HUDEP-2 (cell line): ENCODE data around the gene PPP1R17.

Source experiments
- DNase-seq, 76 experiments: peaks; one replicate each; lab custom pipeline; 2025; ENCODE audit not compliant: unreplicated experiment in 76 of 76; lab: John Stamatoyannopoulos, UW

PPP1R17 gene

DNA sequence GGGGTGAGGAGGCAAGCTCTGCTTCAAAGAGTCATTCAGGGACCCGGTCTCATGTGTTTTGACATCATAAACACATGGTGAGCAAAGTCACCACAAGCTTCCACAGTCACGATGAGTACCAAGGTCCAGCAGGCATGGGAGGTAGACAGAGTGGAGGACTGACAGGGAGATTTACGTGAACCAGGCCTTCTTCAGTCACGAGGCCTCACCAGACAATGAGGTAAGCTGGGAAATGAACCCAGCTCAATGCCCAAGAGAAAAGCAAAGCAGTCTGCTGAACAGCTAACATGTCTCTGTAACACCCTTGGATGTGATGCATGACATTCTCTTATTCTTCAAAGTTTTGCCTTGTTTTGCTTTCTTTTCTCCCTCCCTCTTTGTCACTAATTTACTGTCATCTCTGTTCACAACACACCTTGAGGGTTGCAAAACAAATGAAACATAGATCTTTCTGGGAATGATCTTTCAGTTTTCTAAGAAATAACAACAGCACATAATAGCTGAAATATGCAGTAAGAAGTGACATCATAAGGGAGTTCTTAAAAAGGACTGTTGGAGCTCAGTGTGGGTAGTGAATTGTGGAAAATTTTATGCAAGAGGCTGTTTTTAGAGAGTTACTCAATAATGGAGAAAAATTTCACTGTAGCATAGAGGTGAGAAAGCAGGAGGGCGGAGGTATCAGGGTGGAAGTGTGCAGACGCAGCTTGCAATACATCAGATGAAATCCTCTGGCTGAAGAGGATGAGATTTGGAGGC lies 9.0 kb downstream of the PPP1R17 start:
- DNase-seq: no peak

DNA sequence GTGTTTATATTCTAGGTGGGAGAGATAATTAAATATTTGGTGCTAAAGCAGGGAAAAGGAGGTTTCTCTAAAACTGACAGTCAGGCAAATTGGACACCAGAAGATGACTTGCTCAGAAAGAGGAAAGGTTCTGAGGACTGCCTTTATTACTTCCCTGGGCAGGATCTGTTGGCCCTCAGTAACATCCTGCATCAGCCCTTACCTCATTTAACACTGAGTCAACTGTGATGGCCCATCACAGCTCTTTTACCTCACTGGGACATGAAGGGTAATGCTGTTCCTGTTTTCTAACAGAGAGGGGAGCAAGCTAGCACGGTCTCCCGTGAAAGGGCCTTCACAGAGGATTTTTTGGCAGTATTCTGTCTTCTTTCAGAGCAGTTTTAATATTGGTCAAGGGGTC lies 12.0 kb downstream of the PPP1R17 start:
- no peak for DNase-seq

DNA sequence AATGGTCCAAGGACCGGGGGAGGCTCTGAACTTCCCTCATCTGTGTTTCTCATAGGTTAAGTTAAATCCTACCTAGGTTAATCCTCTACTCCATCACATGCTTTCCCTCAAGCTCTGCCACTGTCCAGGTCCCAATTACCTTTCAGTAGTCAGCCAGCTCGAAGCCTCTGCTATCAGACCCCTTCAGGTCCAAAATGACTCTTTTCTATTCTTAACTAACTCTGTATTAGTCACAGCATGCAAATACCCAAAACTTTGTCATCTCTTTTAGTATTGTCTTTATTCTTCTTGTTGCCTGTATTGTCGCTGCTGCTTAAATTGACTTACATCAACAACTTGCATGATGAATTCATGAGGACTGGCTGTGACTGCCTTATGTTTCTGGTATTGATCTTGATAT lies 15.3 kb downstream of the PPP1R17 start:
- DNase-seq: no peak

DNA sequence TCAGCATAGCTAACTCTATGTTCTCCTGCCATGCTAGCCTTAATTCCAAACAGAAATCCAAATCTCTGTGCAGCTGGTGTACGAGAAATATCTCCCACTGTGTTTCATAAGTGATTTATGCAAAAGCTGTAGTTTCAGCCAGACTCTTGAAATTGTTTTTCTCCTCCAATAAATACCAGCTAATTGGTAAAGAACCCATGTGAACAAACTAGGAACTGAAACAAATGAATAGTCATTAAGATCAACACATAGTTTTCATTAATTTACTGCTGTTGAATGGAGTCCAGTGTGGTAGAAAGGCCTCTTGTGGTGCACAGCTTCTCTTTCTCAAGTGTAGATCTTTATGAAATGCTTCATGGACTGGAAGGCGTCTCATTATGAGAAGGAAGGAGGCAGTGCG lies 18.4 kb downstream of the PPP1R17 start:
- no peak for DNase-seq

DNA sequence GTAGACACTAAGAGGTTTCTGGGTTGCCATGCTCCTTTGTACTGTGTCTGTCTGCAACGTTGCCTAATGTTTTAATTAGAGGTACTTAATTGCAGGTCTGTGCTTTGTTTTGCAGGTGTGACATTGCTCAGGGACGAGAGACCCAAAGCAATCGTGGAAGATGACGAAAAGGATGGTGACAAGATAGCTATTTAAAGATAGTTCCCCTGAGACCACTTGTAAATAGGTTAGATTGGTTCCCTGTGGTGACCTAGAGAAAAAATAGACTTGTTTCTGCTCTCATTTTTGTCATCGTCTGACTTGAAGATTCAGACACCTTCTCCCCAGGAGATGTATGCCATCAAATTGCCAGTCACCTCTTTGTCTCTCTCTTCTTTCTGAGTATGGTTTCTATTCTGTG lies 20.1 kb downstream of the PPP1R17 start:
- no peak for DNase-seq

DNA sequence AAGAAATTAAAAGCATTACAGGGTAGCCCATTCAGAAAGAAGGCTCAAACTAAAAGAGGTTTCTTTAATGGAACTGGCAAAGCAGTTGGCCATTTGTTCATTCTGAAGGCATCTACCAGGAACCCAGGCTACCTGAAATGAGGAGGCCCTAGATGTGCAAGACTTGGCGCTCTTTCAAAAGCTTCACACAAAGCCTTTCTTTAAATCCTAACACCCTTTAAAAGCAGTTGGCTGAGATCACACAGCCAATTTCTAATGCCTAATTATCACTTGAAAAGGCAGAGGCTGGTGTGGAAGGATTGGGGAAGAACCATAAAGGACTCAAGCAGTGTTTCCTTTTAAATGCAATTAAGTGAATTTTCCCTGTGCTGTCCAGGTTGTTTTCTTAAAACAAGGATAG lies 23.2 kb downstream of the PPP1R17 start:
- no peak for DNase-seq

DNA sequence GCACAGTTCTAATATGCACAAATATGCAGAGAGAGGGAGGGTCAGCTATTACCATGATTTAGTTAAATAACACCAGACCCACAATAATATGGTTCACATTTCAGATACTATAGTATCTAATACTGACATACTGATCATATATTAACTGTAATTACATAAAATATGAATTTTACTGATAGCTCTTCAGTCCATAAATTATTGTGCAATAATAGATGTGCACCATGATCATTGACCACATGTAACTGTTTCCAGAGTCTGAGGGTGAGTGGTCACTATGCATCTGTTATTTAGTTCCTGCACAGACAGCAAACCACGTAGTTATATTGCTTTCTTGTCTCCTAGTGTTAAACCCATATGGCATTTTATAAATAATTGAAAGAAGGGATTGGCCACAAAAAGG lies 29.3 kb downstream of the PPP1R17 start:
- no peak for DNase-seq

DNA sequence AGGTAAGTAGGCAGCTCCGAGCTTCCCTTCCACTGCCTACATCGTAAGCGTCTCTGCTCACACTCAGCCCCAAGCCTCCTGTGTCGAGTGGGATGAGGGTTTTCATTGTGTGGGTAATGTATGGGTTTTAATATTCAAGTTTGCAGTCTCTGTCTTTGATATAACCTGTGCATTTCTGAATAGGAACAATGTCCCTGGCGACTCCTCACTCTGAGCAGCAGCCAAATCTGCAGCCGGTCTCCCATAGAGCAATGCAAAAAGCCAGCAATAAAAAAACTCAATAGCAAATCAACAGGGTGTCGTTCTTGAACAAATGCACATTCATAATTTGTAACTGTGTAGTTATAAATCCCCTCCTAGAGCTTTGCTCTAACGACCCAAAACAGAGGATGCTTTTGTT lies 33.4 kb downstream of the PPP1R17 start:
- DNase-seq: no peak

DNA sequence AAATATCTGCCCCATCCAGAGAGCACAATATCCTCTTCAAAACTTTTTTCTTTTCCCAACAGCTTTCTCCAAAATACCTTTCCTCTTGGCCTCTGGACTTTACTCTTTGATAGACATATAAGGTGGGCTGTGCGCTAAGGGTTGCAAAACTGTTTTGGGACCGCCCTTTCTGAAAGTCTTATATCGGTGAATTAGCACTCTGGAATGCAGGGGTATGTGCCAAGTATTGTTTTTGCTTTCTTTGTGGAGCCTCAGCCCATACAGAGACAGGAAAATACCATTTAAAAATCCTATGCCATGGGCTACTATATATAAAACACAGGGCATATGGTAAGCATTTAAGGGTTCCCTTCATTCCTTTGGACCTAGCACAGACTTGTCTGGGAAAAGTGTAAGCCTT lies 37.7 kb downstream of the PPP1R17 start:
- DNase-seq: no peak

DNA sequence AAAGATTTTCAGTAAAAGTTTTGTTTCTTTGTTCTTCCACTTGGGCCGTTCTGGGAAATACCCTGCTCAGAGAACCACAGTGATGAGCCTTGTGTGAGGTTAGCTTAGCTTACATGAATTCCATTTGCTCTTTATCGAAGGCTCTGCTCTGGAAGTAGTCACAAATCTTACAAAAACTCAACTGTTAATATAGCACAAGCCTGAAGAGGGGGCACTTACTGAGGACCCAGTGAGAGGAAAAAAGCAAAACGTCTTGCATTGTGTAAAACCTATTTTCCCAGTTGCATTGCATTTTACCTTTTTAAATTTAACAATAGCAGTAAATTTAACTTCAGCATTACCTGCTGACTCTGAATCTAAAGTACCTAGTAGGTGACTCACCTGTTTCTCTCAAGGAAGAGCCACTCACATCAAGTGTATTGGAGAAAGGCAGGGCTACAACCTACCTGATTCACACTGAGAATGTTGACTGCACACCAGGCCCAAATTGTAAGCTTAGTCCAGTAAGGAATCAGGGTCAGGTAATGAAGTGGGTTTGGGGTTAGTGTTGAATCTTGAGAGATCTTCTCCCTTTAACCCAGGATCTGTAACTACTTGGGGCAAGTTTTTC lies 42.3 kb downstream of the PPP1R17 start:
- no peak for DNase-seq

DNA sequence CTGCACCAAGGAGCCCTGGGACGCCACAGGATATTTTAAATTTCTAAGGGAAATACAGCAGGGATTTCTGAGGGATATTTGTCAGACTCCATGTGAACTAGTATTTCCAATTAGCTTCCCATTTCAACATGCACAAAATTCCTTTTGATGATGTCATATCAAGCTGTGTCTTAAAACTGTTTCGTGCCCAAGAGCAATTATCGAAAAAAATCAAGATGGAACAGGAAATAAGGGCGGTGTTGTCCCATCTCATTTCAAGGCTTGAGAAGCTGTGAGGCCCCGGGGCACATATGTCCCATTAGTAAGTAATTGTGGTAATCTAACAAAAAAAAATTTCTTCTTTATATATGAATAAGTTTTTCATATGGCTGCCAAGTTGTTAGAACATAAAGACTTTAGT lies 47.4 kb downstream of the PPP1R17 start:
- DNase-seq: no peak

DNA sequence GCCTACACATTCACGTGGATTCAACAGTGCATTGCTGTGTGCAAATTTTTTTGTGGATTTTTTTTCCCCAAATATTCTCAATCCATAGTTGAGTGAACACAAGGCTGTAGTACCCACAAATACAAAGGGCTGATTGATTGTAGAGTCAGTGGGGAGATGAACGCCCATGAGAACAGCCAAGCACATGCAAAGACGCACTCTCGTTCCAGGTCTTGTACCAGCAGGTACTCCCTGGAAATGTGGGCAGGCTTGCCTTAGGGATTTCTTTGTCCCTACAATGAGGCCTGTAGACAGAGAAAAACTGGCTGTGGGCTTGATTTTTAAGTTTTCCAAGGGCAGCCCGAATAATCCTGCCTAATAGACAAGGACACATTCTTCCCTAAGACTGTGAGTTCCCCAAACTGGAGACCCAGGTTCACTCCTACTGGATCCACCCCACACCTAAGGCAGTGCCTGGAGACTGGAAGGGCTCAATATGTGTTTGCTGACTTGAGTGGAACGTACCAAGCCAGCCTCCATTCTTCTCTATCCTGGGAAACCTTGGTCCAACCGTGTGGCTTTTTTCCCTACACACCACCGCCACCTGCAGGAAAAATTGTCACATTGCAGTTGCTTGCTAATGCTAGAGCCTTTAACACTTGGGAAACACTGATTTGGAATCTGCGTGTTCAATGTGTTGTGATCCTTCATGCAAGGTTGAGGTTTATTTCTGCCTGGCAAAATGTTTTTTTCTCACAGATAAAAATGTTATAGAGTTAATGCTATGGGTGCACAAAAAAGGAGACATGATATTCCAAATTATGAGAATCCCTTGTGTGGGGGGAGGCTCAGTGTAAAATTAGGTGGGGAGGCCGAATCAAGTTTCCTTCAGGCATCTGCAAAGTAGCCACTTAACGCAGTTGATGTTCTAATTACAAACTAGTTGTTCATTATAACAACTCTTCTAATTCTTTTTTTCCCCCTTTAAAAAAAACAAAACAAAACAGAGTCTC lies 49.3 kb downstream of the PPP1R17 start:
- peak in 30 of 76 experiments; percentile 2 to 63 (median 16) for DNase-seq

DNA sequence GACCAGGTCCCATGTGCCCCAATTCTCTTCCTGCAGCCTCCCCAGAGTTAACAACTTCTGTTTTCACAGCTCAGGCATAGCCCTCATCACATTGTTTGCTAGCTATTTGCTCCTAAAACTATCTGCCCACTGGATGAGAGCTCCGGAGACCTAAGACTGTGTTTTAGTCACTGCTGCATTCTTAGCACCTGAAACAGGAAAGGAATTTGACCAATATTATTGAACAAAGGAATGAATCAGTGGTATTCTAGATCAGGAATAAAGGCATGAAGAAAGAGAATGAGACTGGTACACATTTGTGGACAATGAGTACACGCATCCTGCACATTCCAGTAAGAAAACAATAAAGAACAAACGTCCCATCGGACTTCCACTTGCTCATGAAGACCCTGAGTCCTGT lies 54.8 kb downstream of the PPP1R17 start:
- no peak for DNase-seq

DNA sequence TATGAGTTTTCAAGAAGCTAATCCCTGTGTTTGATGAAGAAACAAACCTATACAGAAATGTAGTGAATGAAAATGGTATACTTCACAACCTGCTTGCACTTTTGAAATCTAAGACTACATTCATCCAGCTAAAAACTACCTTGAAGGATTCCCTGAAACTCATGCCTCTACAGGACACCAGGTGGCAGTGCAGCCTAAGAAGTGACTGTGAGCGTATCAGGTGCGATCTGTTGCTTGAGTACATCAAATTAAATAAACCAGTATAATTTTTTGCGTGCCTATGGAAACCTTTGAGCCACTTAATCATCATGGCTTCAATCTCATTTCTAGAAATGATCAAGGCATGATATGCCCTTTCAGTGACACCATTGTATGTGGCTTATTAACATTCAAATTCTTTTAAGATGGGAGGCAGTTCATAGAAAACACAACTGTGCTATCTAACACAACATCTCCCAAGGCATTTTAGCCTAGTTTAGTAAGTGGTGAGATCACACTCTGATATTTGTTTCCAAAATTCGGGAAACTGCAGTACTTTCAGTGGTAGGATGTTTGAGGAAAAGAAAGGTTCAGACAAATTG lies 57.4 kb downstream of the PPP1R17 start:
- DNase-seq: peak in 46 of 76 experiments; percentile 0 to 58 (median 24)

DNA sequence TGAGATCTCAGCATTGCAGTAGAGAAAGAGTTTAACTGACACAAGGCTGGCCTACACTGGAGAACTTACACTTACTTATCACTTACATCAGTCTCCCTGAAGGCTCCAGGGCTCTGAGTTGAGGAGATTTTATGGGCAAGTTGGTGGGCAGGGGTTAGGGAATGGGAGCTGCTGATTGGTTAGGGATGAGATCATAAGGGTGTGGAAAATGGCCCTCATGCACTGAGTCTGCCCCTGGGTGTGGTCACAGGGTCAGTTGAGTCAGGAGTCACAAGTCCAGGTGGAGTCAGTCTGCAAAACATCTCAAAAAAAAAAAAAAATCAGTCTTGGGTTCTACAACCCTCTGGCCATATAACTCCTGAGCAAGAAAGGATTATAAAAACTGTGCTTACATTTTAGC lies 60.5 kb downstream of the PPP1R17 start:
- DNase-seq: peak in 1 of 76 experiments; percentile 1

DNA sequence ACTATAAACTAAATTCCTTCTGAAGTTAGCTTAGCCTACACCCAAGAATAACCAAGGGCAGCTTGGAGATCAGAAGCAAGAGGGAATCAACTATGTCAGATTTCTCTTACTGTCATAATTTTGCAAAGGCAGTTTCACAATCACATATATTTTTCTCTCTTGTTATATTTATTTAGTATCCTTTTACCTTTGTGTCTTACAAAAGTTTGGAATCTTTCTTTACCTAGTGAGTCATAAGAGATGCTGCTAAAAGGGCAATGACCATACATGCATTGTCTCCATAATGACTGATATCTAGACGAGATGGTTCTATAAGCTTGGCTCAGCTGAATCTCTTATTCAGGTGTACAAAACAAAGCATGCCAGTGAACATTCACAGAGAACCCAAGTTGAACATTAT lies 61.1 kb downstream of the PPP1R17 start:
- no peak for DNase-seq

DNA sequence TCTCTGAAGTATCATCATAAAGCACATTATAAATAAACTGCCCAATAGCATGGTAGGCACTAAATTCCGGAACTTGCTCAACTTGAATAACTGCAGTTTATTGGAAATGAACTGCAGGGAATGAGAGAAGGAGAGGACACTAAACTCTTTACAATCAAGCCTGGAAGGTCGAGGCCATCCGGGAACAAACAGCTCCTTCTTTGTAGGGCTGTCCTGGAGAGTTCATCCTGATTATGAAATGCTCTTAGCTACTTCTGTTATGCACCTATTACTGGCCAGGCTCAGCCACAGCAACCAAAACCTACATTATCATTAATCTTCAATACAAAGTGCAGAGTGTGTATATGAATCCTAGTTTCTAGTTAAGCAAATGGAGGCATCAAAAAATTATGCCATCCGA lies 64.7 kb downstream of the PPP1R17 start:
- DNase-seq: no peak
